IMR-90 (cell line): ENCODE results near the gene TUBB6. TPM values are rescaled to one million over a fixed set of nuclear protein-coding genes. Genes with fewer than 3 reads are reported as not detected.

Source experiments
- polyA plus RNA-seq, 3 experiments: library from polyadenylated mRNA; depleted of rRNA; stranded (reverse); fragments of >200 nt; gene quantifications; 2 replicates each; pipeline ENCODE4 v1.2.3, GENCODE V29; 2012; ENCODE audit warnings: low replicate concordance in 1 of 3
- total RNA-seq: library from RNA; depleted of rRNA; stranded (reverse); fragments of >200 nt; gene quantifications from 2 replicates; pipeline ENCODE4 v1.2.3, GENCODE V29; 2012
- TF ChIP-seq, protein P1 (sequence below): conservative IDR thresholded peaks from 2 replicates; pipeline ENCODE4 v1.5.1; 2012; ENCODE audit warnings: mild to moderate bottlenecking, low read depth, low read length, improper control_type of control experiment

Gene TUBB6
- total and polyA plus RNA-seq, 2 of the 4 experiments (the other 2 are of a cell fraction) = 927 to 1,040 TPM

DNA sequence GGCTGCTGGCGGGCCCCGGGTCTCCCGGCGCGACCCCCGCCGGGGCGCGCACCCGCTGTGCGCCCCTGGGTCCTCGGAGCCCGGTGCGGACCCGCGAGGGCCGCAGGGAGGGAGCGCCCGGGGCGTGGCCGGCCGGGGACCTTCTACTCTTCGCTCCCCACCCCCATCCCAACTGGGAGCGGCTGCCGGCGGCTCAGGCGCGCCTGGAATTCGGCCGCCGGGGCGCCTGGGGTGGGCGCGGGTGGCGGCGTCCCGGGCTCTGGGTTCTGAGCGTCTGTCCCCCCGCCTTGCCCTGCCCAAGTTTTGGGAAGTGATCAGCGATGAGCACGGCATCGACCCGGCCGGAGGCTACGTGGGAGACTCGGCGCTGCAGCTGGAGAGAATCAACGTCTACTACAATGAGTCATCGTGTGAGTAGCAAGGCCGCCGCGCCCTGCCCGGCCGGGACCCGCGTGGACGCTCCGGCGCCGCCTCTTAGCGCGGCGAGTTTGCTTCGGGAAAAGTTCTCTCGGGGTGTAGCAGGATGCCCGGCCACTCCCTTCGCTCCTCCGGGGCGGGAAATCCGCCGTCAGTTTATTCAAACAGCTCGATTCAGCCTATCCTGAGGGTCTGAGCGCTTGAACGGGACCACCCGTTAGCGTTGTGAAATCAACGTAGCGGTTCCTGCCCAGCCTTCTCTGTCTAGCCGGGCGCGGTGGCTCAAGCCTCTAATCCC lies 502 bp downstream of the TUBB6 start (continued):
- TF ChIP-seq, protein P1, sequence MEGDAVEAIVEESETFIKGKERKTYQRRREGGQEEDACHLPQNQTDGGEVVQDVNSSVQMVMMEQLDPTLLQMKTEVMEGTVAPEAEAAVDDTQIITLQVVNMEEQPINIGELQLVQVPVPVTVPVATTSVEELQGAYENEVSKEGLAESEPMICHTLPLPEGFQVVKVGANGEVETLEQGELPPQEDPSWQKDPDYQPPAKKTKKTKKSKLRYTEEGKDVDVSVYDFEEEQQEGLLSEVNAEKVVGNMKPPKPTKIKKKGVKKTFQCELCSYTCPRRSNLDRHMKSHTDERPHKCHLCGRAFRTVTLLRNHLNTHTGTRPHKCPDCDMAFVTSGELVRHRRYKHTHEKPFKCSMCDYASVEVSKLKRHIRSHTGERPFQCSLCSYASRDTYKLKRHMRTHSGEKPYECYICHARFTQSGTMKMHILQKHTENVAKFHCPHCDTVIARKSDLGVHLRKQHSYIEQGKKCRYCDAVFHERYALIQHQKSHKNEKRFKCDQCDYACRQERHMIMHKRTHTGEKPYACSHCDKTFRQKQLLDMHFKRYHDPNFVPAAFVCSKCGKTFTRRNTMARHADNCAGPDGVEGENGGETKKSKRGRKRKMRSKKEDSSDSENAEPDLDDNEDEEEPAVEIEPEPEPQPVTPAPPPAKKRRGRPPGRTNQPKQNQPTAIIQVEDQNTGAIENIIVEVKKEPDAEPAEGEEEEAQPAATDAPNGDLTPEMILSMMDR = no peak
